Measurements from ENCODE around the gene TNFSF11. TPM values are rescaled to one million over a fixed set of nuclear protein-coding genes. Genes with fewer than 3 reads are reported as not detected.

TNFSF11 gene
- total RNA-seq, 2 donors from 2014 or later, result not detected

- no peaks in the 10 kb centered on the region for H3K9me3 ChIP-seq
- no peaks in the 10 kb centered on the region for H3K27me3 ChIP-seq
- no peaks in the 10 kb centered on the region for H3K36me3 ChIP-seq
- no peaks in the 10 kb centered on the region for H3K4me1 ChIP-seq
- DNase-seq (ENCODE audit: low spot score), result no peak
- TF ChIP-seq CTCF (IDR thresholded peaks at IDR 0.05), result no peak
- H3K27ac ChIP-seq, result no peak overlapping the region
- no peak overlapping the region for H3K4me3 ChIP-seq
Measured at GRCh38 chr13:42544246-42544926, 29.6 kb upstream of the TNFSF11 start.

- no peak overlapping the region for H3K4me3 ChIP-seq
- H3K9me3 ChIP-seq, result no peaks in the 10 kb centered on the region
- no peaks in the 10 kb centered on the region for H3K27me3 ChIP-seq
- TF ChIP-seq CTCF (IDR thresholded peaks at IDR 0.05), result no peak
- no peak overlapping the region for H3K27ac ChIP-seq
- H3K4me1 ChIP-seq, result no peaks in the 10 kb centered on the region
- no peak for DNase-seq (ENCODE audit: low spot score)
- H3K36me3 ChIP-seq, result no peaks in the 10 kb centered on the region
Measured at GRCh38 chr13:42545842-42546241, 28.1 kb upstream of the TNFSF11 start.

DNA sequence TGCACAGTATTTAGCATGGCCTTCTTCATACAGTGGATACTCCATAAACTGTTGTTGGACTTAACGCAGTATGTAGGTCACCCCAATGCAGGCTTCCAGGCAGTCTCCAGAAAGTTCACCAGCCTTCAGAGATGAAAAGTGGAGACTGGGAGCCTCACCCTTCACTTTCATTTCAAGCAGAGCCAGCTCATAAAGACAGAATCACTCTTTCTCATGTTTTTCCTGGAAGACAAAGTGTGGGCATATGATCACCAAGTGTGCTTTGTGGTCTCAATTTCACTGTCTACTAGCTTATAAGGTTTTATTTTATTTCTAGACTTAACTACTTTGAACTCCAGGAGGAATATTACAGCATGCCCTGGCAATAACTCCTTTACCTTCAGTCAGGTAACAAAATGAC lies 26.3 kb upstream of the TNFSF11 start:
- H3K4me3 ChIP-seq, result no peak overlapping the region
- H3K4me1 ChIP-seq, result no peaks in the 10 kb centered on the region
- no peaks in the 10 kb centered on the region for H3K36me3 ChIP-seq
- no peak for TF ChIP-seq CTCF (IDR thresholded peaks at IDR 0.05)
- no peak for DNase-seq (ENCODE audit: low spot score)
- H3K27me3 ChIP-seq, result no peaks in the 10 kb centered on the region
- no peaks in the 10 kb centered on the region for H3K9me3 ChIP-seq
- no peak overlapping the region for H3K27ac ChIP-seq

DNA sequence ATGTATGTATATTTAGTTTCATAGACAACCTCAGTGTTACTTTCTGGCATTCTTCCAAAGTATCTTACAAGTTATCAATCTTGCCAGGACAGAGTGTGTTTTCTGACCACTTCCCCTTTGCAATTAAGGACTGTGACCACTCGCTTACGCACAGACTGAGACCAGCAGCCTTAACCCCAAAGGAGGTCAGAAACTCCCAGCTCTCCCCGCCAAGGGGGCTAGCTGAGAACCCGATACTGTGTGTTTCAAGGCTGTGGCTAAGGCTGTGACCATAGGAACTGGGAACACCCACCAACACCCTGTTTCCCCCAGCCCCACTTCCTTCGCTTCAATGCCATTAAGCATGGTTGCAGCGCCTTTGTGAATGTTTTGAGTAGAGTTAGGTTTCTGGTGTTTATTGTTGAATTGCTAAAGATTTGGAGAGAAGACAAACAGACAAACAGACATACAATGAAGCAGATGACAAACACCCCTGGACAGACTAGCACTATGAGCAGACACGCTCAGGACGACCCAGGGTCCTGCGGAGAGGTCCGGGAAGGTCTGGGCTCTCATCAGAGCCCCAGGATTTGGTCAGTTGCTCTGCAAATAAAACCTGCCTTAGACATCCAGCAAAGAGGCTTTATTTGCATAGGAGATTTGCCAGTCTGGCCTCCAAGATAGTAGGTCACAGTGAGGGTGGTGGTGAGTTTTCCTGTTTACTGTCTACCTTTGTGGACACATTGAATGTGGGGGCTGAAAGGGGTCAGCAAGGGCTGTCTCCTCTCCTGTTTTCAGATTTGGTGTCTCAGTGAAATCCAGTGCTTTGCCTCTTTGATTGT lies 25.0 kb upstream of the TNFSF11 start:
- Histone ChIP-seq H3K9me3 (no peaks in the 10 kb centered on the region), H3K27ac (no peak overlapping the region), H3K4me3 (no peak overlapping the region), H3K4me1 (no peaks in the 10 kb centered on the region), H3K36me3 (no peaks in the 10 kb centered on the region), H3K27me3 (no peaks in the 10 kb centered on the region)
- TF ChIP-seq CTCF (IDR thresholded peaks at IDR 0.05), result no peak
- no peak for DNase-seq (ENCODE audit: low spot score)

- Histone ChIP-seq H3K4me1 (no peaks in the 10 kb centered on the region), H3K36me3 (no peaks in the 10 kb centered on the region), H3K4me3 (no peak overlapping the region), H3K27ac (no peak overlapping the region), H3K9me3 (no peaks in the 10 kb centered on the region), H3K27me3 (no peaks in the 10 kb centered on the region)
- no peak for TF ChIP-seq CTCF (IDR thresholded peaks at IDR 0.05)
- no peak for DNase-seq (ENCODE audit: low spot score)
Measured at GRCh38 chr13:42549552-42549936, 24.4 kb upstream of the TNFSF11 start.
